ENCODE measurements around the gene EARS2. TPM values are rescaled to one million over a fixed set of nuclear protein-coding genes. Genes with fewer than 3 reads are reported as not detected.
"Not testable (repeated sequence)": the region's sequence is repeated elsewhere in the genome, so short reads cannot be mapped to it uniquely, and the experiment has no call there.

EARS2 gene
- polyA plus RNA-seq, 1 donor = 16.7 TPM

DNA sequence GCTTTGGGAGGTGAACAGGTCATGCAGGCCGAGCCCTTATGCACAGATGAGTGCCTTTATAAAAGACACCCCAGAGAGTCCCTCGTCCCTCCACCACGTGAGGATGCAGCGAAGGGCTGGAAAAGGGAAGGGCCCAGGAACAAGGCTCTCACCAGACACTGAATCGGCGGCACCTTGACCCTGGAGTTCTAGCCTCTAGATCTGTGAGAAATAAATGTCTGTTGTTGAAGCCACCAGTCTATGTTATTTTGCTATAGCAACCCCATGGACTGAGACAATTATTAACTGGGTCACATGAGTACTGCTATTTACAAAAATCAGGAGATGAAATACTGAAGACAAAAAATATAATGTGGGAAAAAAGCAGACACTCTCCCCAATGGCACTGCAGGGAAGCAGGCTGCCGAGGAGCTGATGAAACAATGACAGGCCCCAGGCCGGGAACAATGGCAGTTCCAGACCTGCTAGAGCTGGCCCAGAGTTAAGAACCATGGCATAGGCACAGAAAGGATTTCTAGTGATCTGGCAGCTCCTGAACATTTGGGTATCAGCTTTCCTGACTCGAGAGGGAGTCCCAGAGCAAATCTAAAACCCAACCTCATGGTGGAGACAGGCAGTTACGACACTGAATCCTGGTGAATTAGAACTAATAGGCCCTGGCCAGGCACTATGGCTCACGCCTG is 29.0 kb downstream of the EARS2 start:
- DNase-seq (ENCODE audit: low read depth) = no peak

DNA sequence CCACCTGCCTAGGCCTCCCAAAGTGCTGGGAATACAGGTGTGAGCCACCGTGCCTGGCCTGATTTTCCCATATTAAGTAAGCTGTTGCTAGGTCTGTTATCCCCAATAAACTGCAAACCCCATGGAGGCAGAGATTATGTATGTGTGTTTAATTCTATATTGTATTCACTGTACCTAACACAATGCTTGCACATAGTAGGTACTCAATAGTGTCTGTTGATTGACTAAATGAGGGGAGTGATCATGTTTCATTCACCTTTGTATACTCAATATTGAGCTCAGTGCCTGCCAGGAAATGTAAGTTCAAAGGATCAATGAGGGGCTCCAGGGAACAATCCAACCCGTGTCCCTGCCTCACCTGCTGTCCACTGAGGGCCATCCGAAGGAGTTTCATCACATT is 32.3 kb downstream of the EARS2 start:
- no peak for DNase-seq (ENCODE audit: low read depth)

DNA sequence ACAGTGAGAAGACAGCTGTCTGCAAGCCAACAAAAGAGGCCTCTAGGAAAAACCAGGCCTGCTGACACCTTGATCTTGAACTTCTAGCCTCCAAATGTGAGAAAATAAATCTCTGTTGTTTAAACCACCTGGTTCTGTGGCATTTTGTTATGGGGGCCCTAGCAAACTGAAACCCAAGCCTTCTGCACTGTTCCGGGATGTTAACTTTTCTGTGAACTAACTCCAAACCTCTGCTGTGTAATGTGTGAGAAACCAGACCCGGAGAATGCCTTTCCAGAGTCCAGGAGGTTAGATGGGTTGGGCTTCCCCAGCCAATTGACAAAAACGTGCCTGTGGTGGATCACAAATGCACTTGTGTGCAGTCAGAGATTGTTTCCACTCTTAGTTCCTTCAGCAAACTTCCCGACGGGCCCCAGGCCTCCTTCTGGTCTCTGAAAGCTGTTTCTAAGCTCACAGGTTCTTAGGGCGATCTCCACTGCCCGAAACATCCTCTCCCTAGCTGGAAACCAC is 33.2 kb downstream of the EARS2 start:
- no peak for DNase-seq (ENCODE audit: low read depth)

DNA sequence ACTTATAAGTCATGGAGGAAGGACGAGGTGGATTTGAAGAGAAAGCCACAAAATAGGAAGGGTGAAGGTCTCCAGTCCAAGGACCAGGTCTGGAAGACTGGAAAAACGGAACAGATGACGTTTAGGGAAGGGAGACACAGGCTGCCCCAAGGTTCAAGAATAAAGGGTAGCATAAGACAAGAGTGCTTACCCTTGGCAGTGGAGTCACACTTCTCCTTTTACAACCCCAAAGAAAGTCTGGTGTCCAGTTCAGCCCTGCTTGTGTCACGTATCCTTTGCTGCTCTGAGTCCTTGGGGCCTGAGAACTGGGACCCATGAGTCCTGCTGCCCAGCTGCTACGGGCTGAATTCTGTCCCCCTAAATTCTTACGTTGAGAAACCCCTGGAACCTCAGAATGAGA is 33.8 kb downstream of the EARS2 start:
- DNase-seq (ENCODE audit: low read depth) = no peak

DNA sequence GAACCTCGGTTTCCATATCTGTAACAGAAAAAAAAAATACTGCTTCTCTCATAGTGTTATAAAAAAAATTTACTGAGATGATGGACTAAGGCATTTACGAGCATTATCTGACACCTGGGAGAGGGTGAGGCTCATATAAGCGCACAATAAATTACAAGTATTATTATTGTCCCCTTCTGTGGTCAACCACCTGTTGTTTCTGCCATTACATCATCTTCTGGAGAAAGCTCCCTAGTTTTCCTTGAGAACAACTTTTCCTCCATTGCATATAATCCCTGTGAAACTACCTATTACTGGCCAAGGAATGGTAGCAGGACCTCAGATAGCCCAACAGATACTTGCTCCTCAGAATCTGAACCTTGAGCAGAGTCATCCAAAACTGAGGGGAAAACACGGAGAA is 35.2 kb downstream of the EARS2 start:
- no peak for DNase-seq (ENCODE audit: low read depth)

DNA sequence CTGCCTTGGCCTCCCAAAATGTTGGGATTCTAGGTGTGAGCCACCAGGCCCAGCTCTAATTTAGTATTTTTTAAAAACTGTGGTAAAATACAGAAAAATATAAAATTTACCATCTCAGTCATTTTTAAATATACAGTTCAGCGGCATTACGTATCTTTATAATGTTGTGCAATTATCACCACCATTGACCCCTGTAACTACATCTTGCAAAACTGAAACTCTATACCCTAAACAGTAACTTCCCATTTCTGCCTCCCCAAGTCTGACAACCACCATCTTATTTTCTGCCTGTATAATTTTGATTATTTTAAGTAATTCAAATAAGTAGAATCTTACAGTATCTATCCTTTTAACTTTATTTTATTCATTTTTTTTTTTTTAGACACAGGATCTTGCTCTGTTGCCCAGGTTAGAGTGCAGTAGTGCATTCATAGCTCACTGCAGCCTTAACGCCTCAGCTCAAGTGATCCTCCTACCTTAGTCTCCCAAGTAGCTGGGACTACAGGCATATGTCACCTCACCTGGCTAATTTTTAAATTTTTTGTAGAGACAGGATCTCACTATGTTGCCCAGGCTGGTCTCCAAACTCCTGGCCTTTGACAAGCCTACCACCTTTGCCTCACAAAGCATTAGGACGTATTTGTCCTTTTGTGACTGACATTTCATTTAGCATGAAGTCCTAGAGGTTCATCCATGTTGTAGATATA is 36.0 kb downstream of the EARS2 start:
- no peak for DNase-seq (ENCODE audit: low read depth)

DNA sequence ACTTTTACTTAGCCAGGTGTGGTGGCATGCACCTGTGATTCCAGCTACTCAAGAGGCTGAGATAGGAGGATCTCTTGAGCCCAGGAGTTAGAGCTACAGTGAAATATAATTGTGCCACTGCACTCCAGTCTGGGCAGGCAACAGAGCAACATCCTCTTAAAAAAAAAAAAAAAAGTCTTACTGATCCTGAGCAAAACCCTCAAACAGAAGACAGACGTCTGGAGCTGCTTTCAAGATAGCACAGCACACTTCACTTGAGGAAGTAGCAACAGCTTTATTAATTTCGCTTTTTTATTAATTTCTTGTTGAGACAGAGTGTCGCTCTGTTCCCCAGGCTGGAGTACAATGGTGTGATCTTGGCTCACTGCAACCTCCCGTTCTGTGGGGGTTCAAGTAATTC is 36.6 kb downstream of the EARS2 start:
- DNase-seq (ENCODE audit: low read depth) = no peak

DNA sequence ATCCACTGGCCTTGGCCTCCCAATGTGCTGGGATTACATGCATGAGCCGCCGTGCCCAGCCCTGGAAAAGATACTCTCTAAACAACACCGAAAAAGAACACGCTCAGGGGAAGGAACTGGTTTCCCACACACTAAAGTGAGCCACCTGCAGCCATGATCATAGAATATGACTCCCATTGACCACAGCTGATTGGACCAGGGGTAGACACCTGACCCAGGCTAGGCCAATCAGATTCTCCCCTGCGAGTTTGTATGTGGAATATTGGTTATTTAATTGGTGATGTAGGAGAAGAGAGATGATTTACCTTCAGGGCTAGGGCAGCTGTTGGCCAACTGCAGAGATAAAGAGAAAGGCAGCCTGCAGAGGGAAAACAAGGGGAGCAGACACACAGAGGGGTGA is 37.9 kb downstream of the EARS2 start:
- DNase-seq (ENCODE audit: low read depth) = no peak

DNA sequence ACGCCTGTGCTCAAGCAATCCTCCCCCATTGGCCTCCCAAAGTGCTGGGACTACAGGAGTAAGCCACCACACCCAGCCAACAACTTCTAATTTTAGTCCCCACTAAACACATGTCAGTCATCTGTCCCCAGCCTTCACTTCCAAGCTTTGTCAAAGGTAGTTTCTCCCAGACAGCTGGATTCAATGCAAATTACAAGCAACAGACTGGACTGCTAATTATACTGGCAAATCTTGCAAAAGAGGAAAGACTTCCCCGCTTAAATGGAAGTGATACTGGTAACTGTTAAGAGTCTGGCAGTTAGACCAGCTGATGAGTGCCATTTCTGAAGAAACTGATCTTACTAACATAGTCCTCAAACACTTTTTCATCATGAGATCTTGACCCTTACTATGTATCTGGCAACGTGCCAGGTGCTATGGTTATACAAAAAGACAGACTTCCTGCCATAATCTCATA is 38.7 kb downstream of the EARS2 start:
- no peak for DNase-seq (ENCODE audit: low read depth)

DNA sequence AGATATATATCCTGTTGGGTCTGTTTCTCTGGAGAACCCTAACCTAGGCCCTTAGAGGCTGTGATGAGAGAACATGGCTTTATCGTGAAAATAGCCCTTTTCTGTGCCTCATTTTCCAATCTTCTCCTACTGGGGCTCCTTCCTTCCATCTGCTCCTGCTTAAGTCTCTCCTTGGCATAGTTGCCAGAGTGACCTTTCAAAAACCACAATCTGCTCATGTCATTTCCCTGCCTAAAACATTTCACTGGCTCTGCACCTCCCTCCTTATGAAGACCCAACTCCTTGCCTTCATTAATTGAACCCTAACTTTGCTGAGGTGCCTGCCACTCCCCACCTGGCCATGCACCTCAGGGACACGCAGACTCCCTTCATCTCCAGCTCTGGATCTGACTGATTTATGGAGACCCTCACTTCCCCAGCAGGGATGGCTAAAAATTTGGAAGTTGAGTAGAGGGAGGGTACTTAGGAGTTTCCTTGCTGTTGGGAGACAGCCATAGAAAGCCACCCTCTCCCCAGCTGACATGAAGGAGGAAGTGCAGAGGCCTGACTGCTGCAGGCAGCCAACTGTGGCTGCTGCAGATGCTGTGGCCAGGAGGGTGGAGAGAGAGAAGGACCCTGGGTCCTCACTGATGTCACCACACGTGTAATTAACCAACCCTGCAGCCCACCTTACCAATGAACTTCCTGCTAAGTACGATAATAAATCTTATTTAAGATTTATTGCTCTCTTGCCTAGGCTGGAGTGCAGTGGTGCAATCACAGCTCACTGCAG is 40.6 kb downstream of the EARS2 start:
- no peak for DNase-seq (ENCODE audit: low read depth)

DNA sequence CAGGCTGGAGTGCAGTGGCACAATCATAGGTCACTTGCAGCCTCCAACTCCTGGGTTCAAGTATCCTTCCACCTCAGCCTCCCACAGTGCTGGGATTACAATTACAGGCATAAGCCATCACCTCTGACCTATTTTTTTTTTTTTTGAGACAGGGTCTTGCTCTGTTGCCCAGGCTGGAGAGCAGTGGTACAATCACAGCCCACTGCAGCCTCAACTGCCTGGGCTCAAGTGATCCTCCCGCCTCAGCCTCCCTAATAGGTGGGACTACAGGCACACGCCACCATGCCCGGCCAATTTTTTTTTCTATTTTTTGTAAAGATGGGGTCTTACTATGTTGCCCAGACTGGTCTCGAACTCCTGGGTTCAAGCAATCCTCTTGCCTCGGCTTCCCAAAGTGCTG is 41.3 kb downstream of the EARS2 start:
- no peak for DNase-seq (ENCODE audit: low read depth)

DNA sequence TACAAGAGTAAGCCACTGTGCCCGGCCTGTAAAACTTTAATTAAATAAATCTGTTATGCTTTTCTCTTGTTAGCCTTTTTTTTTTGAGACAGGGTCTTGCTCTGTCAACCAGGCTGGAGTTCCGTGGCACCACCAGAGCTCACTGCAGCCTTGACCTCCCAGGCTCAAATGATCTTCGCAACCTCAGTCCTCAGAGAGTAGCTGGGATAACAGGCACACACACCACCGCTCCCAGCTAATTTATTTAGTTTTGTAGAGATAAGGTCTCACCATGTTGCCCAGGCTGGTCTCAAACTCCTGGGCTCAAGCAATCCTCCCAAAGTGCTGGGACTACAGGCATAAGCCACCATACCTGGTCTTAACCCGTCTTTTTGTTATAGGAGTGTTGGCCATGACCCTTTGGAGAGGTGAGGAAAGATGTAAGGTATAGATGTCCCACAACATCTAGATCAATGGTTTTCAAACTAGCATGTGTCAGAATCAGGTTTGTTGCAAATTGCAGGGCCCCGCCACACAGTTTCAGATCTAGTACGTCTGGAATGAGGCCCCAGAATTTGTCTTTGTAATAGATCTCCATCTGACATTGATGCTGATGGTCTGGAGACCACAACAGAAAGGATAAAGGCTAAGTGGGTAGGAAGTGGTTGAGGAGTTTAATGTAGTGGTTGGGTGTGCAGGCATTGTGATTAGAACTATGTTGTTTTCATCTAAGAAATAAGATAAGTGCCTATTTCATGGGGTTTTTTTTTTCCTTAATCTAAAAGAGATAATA is 42.6 kb downstream of the EARS2 start:
- DNase-seq (ENCODE audit: low read depth) = no peak

DNA sequence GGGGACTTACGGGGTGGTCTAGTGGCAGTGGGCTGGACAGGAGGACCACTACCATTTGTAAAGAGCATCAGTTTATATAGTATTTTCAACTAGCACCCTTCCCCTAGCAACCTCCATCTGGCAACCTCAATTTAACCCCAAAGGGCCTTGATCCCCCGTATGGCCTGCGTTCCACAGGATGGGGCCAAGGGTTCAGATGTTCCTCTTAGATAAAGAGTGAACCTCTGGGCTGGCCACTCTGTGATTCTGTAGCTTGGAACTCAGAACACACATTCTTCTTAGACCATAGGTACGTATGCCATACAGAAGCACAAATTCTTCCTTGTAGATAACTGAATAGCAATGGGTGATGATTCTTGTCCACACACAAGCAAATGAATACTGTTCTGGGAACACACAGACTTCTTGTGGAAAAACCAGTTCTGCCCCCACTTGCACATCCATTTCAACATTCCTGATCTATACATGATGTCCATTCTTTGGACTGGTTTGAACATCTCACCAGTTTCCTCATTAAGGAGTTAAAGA is 44.9 kb downstream of the EARS2 start:
- no peak for DNase-seq (ENCODE audit: low read depth)

DNA sequence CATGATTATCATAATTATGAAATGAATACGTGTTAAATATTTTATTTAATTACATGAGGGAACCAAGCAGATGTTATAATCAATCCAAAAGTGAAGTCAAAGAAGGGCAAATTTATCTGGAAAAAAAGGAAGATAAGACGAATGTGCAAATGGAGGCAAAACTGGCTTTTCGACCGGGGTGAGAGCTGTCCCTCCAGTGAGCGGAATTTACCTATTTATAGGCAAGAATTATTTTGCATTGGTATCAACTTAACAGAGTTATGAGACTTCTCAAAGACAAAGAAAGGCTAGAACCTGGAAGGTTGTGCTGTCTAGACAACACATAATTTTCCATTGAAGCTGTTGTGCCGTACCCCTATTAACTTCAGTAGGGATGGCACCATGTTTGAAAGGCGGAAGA is 45.4 kb downstream of the EARS2 start:
- no peak for DNase-seq (ENCODE audit: low read depth)

DNA sequence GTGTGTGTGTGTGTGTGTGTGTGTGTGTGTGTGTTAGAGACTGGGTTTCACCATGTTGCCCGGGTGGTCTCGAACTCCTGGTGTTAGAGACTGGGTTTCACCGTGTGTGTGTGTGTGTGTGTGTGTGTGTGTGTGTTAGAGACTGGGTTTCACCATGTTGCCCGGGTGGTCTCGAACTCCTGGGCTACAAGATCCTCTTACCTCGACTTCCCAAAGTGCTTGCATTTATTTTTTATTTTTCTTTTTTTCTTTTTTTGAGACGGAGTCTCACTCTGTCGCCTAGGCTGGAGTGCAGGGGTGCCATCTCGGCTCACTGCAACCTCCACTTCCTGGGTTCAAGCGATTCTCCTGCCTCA is 46.3 kb downstream of the EARS2 start:
- not testable (repeated sequence) for DNase-seq (ENCODE audit: low read depth)

DNA sequence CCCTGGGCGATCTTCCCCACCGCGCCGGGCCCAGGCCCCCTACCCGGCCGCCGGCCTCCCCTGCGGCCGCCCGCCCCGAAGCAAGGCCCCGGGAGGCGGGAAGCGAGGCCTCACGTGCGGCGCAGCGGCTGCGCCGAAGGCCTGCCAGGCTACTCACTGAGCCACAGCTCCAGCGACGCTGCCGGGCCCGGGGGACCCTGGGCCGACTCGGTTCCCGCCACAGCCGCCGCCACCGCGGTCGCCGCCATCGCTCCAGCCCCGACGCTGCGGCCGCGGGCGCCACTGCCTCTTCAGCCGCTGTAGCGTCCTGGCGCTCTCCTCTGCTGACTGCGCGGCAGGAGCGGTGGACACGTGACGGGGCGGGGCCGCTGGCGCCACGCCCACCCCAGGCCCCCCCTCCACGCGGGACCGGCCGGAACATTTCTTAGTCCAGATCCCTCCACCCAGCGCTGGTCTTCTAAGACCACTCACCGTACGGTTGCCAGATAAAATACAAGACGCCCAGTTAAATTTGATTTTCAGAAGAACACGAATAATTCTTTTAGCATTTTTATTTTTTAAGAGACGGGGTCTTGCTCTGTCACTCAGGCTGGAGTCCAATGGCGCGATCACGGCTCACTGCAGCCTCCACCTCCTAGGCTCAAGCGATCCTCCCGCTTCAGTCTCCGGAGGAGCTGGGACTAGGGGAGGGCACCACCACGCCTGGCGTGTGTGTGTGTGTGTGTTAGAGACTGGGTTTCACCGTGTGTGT is 46.8 kb downstream of the EARS2 start, which contains the start of gene GGA2:
Gene GGA2 (minus strand): TSS at position 331 of the 751 bp plus-strand sequence. CDS start 83 bp downstream, at position 248.
- peak; percentile 56 for DNase-seq (ENCODE audit: low read depth)

DNA sequence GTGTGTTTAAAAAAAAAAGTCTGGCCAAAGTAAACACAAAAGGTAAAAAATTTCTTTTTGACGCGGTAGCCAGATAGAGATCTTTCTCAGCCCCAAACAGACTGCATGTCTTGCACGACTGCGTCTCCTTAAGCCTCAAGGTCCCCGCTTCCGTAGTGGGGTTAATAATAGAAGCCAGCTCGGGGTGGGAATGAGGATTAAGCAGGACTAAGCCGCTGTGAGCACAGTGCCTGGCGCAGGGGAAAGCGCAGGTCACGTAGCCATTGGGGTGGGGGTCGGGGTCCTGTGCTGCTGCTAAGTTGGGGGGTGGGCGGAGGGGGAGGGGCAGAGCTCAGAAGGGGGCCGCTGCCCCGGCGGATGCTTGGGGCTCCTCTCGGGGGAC is 47.4 kb downstream of the EARS2 start:
- DNase-seq (ENCODE audit: low read depth) = no peak

DNA sequence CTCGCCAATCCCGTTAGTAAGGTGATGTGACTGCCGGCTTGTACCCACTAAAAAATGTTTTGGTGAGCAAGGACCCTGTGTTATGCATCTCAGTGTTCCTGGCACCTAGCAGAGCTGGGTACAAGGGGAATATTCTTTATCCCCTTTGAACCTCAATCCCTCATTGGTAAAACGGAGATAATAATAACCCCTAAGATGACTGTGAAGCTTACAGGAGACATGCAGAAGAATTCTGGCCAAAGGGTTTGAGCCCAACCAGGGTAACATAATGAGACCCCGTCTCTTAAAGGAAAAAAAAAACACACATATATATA is 47.8 kb downstream of the EARS2 start:
- no peak for DNase-seq (ENCODE audit: low read depth)

DNA sequence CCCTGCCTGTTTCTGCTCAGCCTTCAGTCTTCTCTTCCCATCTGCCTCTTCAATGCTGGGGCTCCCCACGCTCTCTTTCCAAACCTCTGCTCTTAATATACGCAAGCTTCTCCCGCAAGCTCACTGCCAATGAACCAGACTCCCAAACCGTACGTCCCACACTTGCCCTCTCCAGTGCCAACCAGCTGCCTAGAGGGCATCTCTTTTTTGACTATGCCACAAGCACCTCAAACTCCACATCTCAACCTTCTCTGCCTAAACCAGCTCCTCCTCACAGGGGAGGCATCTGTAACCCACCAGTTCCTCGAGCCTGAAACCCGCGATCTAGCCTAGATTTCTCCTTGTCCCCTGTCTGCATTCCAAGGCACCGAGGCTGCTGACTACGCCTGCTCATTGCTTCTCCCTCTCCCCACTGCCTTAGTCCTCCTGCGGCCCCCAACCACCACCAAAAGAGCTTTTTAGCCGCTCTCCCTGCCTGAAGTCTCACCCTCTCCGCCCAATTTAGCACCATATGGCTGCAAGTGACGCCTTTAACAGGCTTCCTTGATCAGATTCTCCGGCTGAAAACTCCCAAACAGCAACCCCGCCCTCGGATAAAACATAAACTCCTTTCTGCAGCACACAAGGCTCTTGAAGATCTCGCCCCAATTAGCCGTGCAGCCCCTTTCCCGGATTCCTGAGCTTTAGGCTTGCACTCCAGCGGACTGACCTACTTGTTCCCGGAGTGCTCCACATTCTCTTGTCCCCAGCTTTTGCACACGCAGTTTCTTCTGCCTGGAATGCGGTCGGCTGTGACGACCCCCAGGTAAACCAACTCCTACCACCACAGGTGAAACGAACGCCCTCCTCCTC is 48.3 kb downstream of the EARS2 start:
- no peak for DNase-seq (ENCODE audit: low read depth)

DNA sequence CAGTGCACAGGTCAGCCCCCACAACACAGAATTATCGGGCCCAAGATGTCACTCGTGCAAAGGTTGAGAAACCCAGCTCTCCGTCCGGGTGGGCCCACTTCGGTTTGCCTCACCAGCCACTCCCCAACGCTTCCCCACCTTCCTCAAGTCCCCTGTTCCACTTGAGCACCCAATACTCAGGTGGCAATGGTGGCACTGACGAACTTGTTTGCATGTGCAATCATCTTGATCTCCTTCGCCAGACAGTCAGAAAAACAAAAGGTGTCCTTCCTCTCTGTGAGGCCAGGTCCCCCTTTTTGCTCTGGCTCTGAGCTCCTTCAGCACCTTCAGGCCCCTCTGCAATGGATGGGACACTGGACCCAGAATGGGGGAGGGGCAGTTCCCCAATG is 50.5 kb downstream of the EARS2 start:
- DNase-seq (ENCODE audit: low read depth) = no peak

Data from forelimb muscle (tissue), 1 donor.